Ammon's horn (tissue), 1 donor: ENCODE measurements around the gene FARSA.
"Not testable (repeated sequence)": the region's sequence is repeated elsewhere in the genome, so short reads cannot be mapped to it uniquely, and the experiment has no call there.

Source experiments
- DNase-seq: peaks from one replicate; pipeline ENCODE4 v3.0.0-alpha.2; 2016; ENCODE audit warnings: low spot score

The FARSA gene

GRCh38 chr19:12953799-12954611 lies 20.5 kb upstream of the FARSA start:
- peak; percentile 52 for DNase-seq

GRCh38 chr19:12953138-12953798 lies 19.8 kb upstream of the FARSA start:
- peak; percentile 76 for DNase-seq

- no peak for DNase-seq
Measured at GRCh38 chr19:12952488-12953137, 19.1 kb upstream of the FARSA start.

GRCh38 chr19:12952050-12952449 lies 18.5 kb upstream of the FARSA start:
- not testable (repeated sequence) for DNase-seq

- no peak for DNase-seq
Measured at GRCh38 chr19:12949363-12950283, 16.1 kb upstream of the FARSA start.

GRCh38 chr19:12948612-12949362 lies 15.3 kb upstream of the FARSA start:
- no peak for DNase-seq

GRCh38 chr19:12947702-12948611 lies 14.4 kb upstream of the FARSA start:
- DNase-seq, result no peak

GRCh38 chr19:12946731-12947496 lies 13.4 kb upstream of the FARSA start:
- DNase-seq, result no peak

- no peak for DNase-seq
Measured at GRCh38 chr19:12946092-12946721, 12.7 kb upstream of the FARSA start.

- DNase-seq, result peak; percentile 93
Measured at GRCh38 chr19:12945479-12946091, 12.1 kb upstream of the FARSA start, which contains the start of gene RAD23A. TSS of gene RAD23A (plus strand) at chr19:12945862. CDS start at chr19:12945949, 87 bp downstream.

- no peak for DNase-seq
Measured at GRCh38 chr19:12944104-12944674, 10.7 kb upstream of the FARSA start.

GRCh38 chr19:12943437-12944044 lies 10.0 kb upstream of the FARSA start:
- DNase-seq, result no peak

GRCh38 chr19:12940897-12941296 lies 7.4 kb upstream of the FARSA start:
- no peak for DNase-seq

GRCh38 chr19:12939975-12940423 lies 6.5 kb upstream of the FARSA start:
- no peak for DNase-seq

GRCh38 chr19:12938779-12939601 lies 5.5 kb upstream of the FARSA start:
- DNase-seq, result no peak
